DLD1 (cell line): ENCODE results near the gene PREX1.

Source experiments
- in situ Hi-C: cut with HindIII; loops from 2 replicates; pipeline ENCODE4 v1.10.0; 2017; ENCODE audit warnings: low sequenced_read_pairs

Gene PREX1

GRCh38 chr20:48797275-48797825 is 30.4 kb downstream of the PREX1 start:
- in situ Hi-C loops = no loop called here

- in situ Hi-C loops = no loop called here
Measured at GRCh38 chr20:48795732-48796131, 32.1 kb downstream of the PREX1 start.

GRCh38 chr20:48794816-48795457 is 32.9 kb downstream of the PREX1 start:
- in situ Hi-C loops = no loop called here

- in situ Hi-C loops = no loop called here
Measured at GRCh38 chr20:48794360-48794759, 33.4 kb downstream of the PREX1 start.

- in situ Hi-C loops = no loop called here
Measured at GRCh38 chr20:48793776-48794175, 34.0 kb downstream of the PREX1 start.

GRCh38 chr20:48791666-48792071 is 36.1 kb downstream of the PREX1 start:
- in situ Hi-C loops = no loop called here

- in situ Hi-C loops = no loop called here
Measured at GRCh38 chr20:48791014-48791413, 36.8 kb downstream of the PREX1 start.

GRCh38 chr20:48790473-48791003 is 37.3 kb downstream of the PREX1 start:
- in situ Hi-C loops = no loop called here

GRCh38 chr20:48789781-48790472 is 37.9 kb downstream of the PREX1 start:
- in situ Hi-C loops = no loop called here

GRCh38 chr20:48789185-48789668 is 38.6 kb downstream of the PREX1 start:
- in situ Hi-C loops = no loop called here

GRCh38 chr20:48788486-48789072 is 39.2 kb downstream of the PREX1 start:
- in situ Hi-C loops = no loop called here

- in situ Hi-C loops = no loop called here
Measured at GRCh38 chr20:48787861-48788375, 39.9 kb downstream of the PREX1 start.

GRCh38 chr20:48786951-48787705 is 40.7 kb downstream of the PREX1 start:
- in situ Hi-C loops = no loop called here

- in situ Hi-C loops = no loop called here
Measured at GRCh38 chr20:48785801-48786200, 42.0 kb downstream of the PREX1 start.

GRCh38 chr20:48785256-48785655 is 42.5 kb downstream of the PREX1 start:
- in situ Hi-C loops = no loop called here

- in situ Hi-C loops = no loop called here
Measured at GRCh38 chr20:48784273-48784641, 43.5 kb downstream of the PREX1 start.

- in situ Hi-C loops = no loop called here
Measured at GRCh38 chr20:48783533-48784272, 44.1 kb downstream of the PREX1 start.

- in situ Hi-C loops = no loop called here
Measured at GRCh38 chr20:48782901-48783308, 44.9 kb downstream of the PREX1 start.

GRCh38 chr20:48782053-48782452 is 45.7 kb downstream of the PREX1 start:
- in situ Hi-C loops = no loop called here

GRCh38 chr20:48781634-48782033 is 46.2 kb downstream of the PREX1 start:
- in situ Hi-C loops = no loop called here
